ENCODE data around the gene BRMS1L. TPM values are rescaled to one million over a fixed set of nuclear protein-coding genes. Genes with fewer than 3 reads are reported as not detected.

The BRMS1L gene
- polyA plus RNA-seq, 1 donor (not counting 4 experiments of a cell fraction or from before 2014, with no cell fraction given), result 12.0 TPM

DNA sequence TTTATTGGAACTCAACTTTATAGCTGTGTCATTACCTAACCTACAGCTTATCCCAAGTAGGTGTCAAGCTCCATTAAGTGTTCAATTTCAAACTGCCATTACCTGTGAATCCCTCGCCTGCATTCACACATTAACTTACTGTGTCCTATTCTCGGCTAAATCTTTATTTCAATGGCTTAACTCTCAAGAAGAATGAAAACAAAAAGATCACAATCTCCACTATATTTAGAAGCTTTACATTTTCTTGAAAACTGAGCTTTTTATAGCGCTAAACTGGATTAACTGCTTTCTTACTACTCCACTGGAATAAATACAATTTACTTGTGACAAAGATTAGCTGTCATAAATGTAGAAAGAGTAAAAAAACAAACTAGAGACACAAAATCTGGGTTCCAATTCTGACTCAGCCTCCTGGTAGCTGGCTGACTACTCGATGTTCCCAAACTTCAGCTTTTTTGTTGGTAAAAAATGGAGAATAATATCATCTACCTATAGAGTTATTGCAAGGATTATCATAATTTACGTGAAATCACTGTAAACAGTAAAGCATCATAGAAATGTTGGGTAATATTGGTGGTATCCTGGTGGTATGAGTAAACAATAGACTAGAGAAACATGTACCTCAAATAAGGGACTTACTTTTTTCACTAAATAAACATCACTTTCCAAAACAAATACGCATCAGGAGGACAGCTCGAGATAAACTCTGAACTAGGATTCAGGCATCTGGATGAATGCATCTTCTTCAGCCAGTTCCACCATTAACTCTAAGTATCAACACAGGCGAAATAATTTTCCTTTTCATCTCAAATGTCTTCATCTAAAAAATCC, 18.8 kb upstream of the BRMS1L start:
- H3K4me1 ChIP-seq (ENCODE audit: control insufficient read depth, extremely low read depth, insufficient read depth, low read length), result peaks cover 10% of the 10 kb centered on the region
- H3K9ac ChIP-seq (ENCODE audit: control insufficient read depth, extremely low read depth, insufficient read depth, low read length), result no peak overlapping the region
- no peaks in the 10 kb centered on the region for H3K9me1 ChIP-seq (ENCODE audit: control insufficient read depth, extremely low read depth, insufficient read depth, low read length)
- H3K36me3 ChIP-seq (ENCODE audit: control insufficient read depth in 2 of 2, extremely low read depth in 1 of 2, insufficient read depth in 2 of 2, low read length in 2 of 2), result no peaks in the 10 kb centered on the region
- no peaks in the 10 kb centered on the region for H3K27me3 ChIP-seq (ENCODE audit: control insufficient read depth, extremely low read depth, insufficient read depth, low read length)
- H2AFZ ChIP-seq (ENCODE audit: control insufficient read depth, low read length), result no peak overlapping the region
- H3K79me2 ChIP-seq (ENCODE audit: control insufficient read depth, insufficient read depth, low read length), result peaks cover 33% of the 10 kb centered on the region
- dilution Hi-C loops (cut with MboI; ENCODE audit: extremely low pct_ligation_motif_present, low sequenced_read_pairs), result no loop called here
- FAIRE-seq (no peak), DNase-seq (ENCODE audit: low read depth, low spot score) (no peak)
- H3K9me3 ChIP-seq (ENCODE audit: control insufficient read depth, low read depth, low read length), result no peaks in the 10 kb centered on the region
- TF ChIP-seq, protein P1, sequence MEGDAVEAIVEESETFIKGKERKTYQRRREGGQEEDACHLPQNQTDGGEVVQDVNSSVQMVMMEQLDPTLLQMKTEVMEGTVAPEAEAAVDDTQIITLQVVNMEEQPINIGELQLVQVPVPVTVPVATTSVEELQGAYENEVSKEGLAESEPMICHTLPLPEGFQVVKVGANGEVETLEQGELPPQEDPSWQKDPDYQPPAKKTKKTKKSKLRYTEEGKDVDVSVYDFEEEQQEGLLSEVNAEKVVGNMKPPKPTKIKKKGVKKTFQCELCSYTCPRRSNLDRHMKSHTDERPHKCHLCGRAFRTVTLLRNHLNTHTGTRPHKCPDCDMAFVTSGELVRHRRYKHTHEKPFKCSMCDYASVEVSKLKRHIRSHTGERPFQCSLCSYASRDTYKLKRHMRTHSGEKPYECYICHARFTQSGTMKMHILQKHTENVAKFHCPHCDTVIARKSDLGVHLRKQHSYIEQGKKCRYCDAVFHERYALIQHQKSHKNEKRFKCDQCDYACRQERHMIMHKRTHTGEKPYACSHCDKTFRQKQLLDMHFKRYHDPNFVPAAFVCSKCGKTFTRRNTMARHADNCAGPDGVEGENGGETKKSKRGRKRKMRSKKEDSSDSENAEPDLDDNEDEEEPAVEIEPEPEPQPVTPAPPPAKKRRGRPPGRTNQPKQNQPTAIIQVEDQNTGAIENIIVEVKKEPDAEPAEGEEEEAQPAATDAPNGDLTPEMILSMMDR (optimal IDR thresholded peaks at IDR 0.05 in 1 of 3, IDR thresholded peaks at IDR 0.05 in 1 of 3, conservative IDR thresholded peaks at IDR 0.05 in 1 of 3; ENCODE audit: extremely low read depth in 1 of 3, insufficient read depth in 2 of 3, low read length in 3 of 3), result no peak
- TF ChIP-seq EZH2 (IDR thresholded peaks at IDR 0.05; ENCODE audit: low read length), result no peak
- H3K4me3 ChIP-seq (ENCODE audit: control insufficient read depth in 2 of 3, extremely low read depth in 1 of 3, insufficient read depth in 2 of 3, low read depth in 1 of 3, low read length in 3 of 3), result peak overlapping the region in 2 of 3 experiments; percentile 88 to 92
- no peaks in the 10 kb centered on the region for H4K20me1 ChIP-seq (ENCODE audit: control insufficient read depth, extremely low read depth, insufficient read depth, low read length)
- H3K27ac ChIP-seq (ENCODE audit: control insufficient read depth, insufficient read depth, low read length), result no peak overlapping the region
- peak overlapping the region; percentile 93 for H3K4me2 ChIP-seq (ENCODE audit: control insufficient read depth, extremely low read depth, insufficient read depth, low read depth, low read length)

DNA sequence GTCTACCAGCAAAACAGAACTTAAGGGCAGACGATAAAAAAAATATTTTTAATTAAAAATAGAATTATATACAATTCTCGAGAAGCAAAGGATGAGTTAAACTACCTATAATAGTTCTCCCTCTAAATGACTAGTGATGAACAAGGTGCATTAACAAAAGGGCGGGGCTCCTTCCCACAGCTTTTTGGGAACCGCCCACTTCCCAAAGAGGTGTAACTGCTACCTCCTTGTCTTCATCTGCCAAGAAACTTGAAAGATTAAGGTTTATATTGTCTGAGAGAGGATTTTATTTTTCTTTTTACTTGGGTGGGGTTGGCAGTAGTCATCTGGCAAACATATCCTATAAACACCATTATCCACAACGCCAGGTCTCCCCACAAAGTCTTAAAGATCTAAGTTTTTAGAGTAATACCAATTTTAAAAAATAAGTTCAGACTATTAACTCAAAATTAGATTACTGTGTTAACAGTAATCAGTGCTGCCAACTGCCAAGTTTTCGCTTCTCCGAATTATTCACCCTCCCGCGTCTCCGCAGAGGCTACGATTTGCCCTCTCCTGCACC, 18.0 kb upstream of the BRMS1L start:
- no peaks in the 10 kb centered on the region for H3K9me1 ChIP-seq (ENCODE audit: control insufficient read depth, extremely low read depth, insufficient read depth, low read length)
- peak overlapping the region; percentile 78 to 92 (median 88) for H3K4me3 ChIP-seq (ENCODE audit: control insufficient read depth in 2 of 3, extremely low read depth in 1 of 3, insufficient read depth in 2 of 3, low read depth in 1 of 3, low read length in 3 of 3)
- H3K79me2 ChIP-seq (ENCODE audit: control insufficient read depth, insufficient read depth, low read length), result peaks cover 32% of the 10 kb centered on the region
- TF ChIP-seq, protein P1 (optimal IDR thresholded peaks at IDR 0.05 in 1 of 3, IDR thresholded peaks at IDR 0.05 in 1 of 3, conservative IDR thresholded peaks at IDR 0.05 in 1 of 3; ENCODE audit: extremely low read depth in 1 of 3, insufficient read depth in 2 of 3, low read length in 3 of 3), result no peak
- no peak for TF ChIP-seq EZH2 (IDR thresholded peaks at IDR 0.05; ENCODE audit: low read length)
- H3K9ac ChIP-seq (ENCODE audit: control insufficient read depth, extremely low read depth, insufficient read depth, low read length), result peak overlapping the region; percentile 82
- H4K20me1 ChIP-seq (ENCODE audit: control insufficient read depth, extremely low read depth, insufficient read depth, low read length), result no peaks in the 10 kb centered on the region
- H2AFZ ChIP-seq (ENCODE audit: control insufficient read depth, low read length), result peak overlapping the region; percentile 84
- dilution Hi-C loops (cut with MboI; ENCODE audit: extremely low pct_ligation_motif_present, low sequenced_read_pairs), result no loop called here
- no peaks in the 10 kb centered on the region for H3K27me3 ChIP-seq (ENCODE audit: control insufficient read depth, extremely low read depth, insufficient read depth, low read length)
- no peaks in the 10 kb centered on the region for H3K9me3 ChIP-seq (ENCODE audit: control insufficient read depth, low read depth, low read length)
- no peaks in the 10 kb centered on the region for H3K36me3 ChIP-seq (ENCODE audit: control insufficient read depth in 2 of 2, extremely low read depth in 1 of 2, insufficient read depth in 2 of 2, low read length in 2 of 2)
- H3K4me2 ChIP-seq (ENCODE audit: control insufficient read depth, extremely low read depth, insufficient read depth, low read depth, low read length), result peak overlapping the region; percentile 93
- peak overlapping the region; percentile 80 for H3K27ac ChIP-seq (ENCODE audit: control insufficient read depth, insufficient read depth, low read length)
- peaks cover 10% of the 10 kb centered on the region for H3K4me1 ChIP-seq (ENCODE audit: control insufficient read depth, extremely low read depth, insufficient read depth, low read length)
- no peak for FAIRE-seq
- DNase-seq (ENCODE audit: low read depth, low spot score), result no peak
